ENCODE measurements around the gene IFNE.

DNA sequence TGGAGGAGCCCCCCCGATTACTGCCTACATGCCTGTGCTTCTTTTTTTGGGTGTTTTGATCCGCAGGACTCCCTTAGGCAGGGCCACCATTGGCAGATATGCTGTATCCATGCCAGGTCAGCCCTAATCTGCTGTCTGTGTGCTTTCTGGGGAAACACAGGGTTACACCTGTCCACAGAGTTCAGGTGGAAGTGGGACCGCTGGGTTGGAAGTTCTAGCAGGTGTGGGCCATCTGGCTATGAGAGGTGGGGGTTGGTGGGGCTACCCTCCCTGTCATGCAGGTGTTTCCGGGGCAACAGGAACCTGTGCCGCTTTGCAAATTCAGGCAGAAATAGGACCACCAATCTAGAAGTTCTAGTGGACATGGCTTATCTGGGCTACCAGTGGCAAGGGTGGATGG, 17.0 kb downstream of the IFNE start:
- TF ChIP-seq, protein P1, sequence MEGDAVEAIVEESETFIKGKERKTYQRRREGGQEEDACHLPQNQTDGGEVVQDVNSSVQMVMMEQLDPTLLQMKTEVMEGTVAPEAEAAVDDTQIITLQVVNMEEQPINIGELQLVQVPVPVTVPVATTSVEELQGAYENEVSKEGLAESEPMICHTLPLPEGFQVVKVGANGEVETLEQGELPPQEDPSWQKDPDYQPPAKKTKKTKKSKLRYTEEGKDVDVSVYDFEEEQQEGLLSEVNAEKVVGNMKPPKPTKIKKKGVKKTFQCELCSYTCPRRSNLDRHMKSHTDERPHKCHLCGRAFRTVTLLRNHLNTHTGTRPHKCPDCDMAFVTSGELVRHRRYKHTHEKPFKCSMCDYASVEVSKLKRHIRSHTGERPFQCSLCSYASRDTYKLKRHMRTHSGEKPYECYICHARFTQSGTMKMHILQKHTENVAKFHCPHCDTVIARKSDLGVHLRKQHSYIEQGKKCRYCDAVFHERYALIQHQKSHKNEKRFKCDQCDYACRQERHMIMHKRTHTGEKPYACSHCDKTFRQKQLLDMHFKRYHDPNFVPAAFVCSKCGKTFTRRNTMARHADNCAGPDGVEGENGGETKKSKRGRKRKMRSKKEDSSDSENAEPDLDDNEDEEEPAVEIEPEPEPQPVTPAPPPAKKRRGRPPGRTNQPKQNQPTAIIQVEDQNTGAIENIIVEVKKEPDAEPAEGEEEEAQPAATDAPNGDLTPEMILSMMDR (IDR thresholded peaks at IDR 0.05 in 2 of 3, conservative IDR thresholded peaks at IDR 0.05 in 1 of 3; ENCODE audit: borderline replicate concordance in 1 of 3, insufficient read depth in 1 of 3, low read depth in 2 of 3, low read length in 2 of 3): no peak
- TF ChIP-seq EZH2 (IDR thresholded peaks at IDR 0.05) (no peak), POLR2AphosphoS5 (IDR thresholded peaks at IDR 0.05; ENCODE audit: low read depth, low read length) (no peak), ZFX (IDR thresholded peaks at IDR 0.05) (no peak), POLR2A (IDR thresholded peaks at IDR 0.05; ENCODE audit: borderline replicate concordance, extremely low read depth, insufficient read depth, insufficient read length) (no peak), EZH2phosphoT487 (IDR thresholded peaks at IDR 0.05; ENCODE audit: borderline replicate concordance) (no peak), TCF7L2 (IDR thresholded peaks at IDR 0.05; ENCODE audit: borderline replicate concordance, extremely low read depth, insufficient read depth, insufficient read length) (no peak), SP1 (IDR thresholded peaks at IDR 0.05; ENCODE audit: low read depth) (no peak), RAD21 (IDR thresholded peaks at IDR 0.05; ENCODE audit: low read depth) (no peak), SRF (IDR thresholded peaks at IDR 0.05; ENCODE audit: low read depth) (no peak), CEBPB (IDR thresholded peaks at IDR 0.05; ENCODE audit: low read depth) (no peak), ZNF274 (IDR thresholded peaks at IDR 0.05; ENCODE audit: low read depth, low read length) (no peak)
- TF ChIP-seq, protein P2, sequence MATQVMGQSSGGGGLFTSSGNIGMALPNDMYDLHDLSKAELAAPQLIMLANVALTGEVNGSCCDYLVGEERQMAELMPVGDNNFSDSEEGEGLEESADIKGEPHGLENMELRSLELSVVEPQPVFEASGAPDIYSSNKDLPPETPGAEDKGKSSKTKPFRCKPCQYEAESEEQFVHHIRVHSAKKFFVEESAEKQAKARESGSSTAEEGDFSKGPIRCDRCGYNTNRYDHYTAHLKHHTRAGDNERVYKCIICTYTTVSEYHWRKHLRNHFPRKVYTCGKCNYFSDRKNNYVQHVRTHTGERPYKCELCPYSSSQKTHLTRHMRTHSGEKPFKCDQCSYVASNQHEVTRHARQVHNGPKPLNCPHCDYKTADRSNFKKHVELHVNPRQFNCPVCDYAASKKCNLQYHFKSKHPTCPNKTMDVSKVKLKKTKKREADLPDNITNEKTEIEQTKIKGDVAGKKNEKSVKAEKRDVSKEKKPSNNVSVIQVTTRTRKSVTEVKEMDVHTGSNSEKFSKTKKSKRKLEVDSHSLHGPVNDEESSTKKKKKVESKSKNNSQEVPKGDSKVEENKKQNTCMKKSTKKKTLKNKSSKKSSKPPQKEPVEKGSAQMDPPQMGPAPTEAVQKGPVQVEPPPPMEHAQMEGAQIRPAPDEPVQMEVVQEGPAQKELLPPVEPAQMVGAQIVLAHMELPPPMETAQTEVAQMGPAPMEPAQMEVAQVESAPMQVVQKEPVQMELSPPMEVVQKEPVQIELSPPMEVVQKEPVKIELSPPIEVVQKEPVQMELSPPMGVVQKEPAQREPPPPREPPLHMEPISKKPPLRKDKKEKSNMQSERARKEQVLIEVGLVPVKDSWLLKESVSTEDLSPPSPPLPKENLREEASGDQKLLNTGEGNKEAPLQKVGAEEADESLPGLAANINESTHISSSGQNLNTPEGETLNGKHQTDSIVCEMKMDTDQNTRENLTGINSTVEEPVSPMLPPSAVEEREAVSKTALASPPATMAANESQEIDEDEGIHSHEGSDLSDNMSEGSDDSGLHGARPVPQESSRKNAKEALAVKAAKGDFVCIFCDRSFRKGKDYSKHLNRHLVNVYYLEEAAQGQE (IDR thresholded peaks at IDR 0.05; ENCODE audit: low read depth): no peak
- TF ChIP-seq, protein P3, sequence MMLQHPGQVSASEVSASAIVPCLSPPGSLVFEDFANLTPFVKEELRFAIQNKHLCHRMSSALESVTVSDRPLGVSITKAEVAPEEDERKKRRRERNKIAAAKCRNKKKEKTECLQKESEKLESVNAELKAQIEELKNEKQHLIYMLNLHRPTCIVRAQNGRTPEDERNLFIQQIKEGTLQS (IDR thresholded peaks at IDR 0.05): no peak

Data from HCT116 (cell line).